ENCODE data around the gene MYPN.

The MYPN gene

GRCh38 chr10:68096913-68097516, 12.3 kb upstream of the MYPN start:
- TF ChIP-seq CTCF (IDR thresholded peaks at IDR 0.05): no peak

GRCh38 chr10:68099736-68100135, 9.6 kb upstream of the MYPN start:
- no peak for TF ChIP-seq CTCF (IDR thresholded peaks at IDR 0.05)

DNA sequence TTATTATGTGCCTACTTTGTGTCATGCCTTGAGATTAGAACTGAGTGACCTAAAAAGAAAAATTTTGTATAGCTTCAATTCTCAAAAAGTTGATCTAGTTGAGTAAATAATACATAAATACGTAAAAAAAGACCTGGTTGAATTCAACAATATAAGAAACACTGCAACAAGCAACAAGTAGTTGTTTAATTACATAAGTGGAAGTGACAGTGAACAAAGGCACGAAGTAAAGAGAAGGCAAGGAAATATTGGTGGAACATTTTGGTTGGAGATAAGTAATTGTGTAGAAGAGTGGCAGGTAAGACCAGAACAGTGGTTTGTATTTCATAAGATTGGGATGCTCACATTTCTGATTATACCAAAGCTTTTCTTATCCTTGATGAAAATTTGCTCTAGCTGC, 8.2 kb upstream of the MYPN start:
- TF ChIP-seq CTCF (IDR thresholded peaks at IDR 0.05): no peak

DNA sequence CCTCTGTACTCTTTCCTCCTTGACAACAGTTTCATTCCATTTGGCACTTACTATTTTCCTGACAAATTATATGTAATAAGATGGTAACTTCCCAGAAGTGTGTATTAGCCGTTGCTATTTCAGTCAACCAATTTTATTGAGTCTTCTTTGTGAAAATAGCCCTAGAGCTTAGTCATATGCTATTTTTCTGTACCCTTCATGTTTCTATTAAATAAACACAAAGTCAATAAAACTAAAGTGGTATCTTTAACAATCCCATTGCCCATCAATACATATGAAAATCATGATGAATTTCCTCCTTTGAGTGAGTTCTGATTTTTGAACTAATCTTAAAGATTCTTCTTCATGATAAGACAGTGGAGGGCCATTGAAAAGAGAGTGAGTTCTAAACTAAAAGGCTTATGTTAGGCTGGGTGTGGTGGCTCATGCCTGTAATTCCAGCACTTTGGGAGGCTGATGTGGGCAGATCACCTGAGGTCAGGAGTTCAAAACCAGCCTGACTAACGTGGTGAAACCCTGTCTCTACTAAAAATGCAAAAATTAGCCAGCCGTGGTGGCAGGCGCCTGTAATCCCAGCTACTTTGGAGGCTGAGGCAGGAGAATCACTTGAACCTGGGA, 5.9 kb upstream of the MYPN start:
- no peak for TF ChIP-seq CTCF (IDR thresholded peaks at IDR 0.05)

- TF ChIP-seq CTCF (IDR thresholded peaks at IDR 0.05): no peak
Observed at GRCh38 chr10:68103901-68104300, 5.4 kb upstream of the MYPN start.

GRCh38 chr10:68105820-68106219, 3.5 kb upstream of the MYPN start:
- TF ChIP-seq CTCF (IDR thresholded peaks at IDR 0.05): no peak

DNA sequence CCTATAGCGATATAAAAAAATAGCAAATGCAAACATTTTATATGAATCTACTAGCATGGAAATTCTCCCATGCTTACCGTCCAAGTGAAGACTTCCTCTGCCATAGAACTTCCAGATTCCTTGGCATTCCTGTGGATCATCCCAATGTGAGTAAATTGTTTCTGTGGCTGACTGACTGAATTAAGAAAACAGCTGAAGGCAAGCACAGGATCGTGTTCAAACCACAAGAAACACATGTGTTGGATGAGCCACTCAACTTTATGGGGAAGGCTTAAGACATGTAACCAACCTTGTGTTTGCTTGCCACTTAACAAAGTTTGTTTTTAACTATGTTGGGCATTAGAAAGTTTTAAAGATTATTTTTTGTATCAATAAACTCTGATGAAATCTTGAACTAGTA, 2.6 kb upstream of the MYPN start:
- no peak for TF ChIP-seq CTCF (IDR thresholded peaks at IDR 0.05)

DNA sequence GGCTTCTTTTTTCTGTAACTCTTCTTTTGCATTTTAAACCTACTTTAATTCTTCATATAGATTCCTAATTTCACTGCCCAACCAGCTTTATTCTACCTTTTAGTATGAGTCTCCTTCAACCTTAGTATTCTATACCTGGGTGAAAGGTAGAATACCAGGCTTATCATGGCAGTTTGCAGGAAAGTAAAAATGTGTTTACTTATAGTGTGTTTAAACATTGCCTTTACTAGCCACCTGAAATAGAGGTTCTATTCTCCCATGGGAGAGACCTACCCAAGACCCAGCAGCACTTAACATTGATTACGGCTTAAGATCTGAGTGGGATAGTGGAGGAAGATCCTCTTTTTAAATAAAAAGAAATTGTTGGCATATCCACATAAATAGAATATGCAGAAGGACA, 1.6 kb upstream of the MYPN start:
- no peak for TF ChIP-seq CTCF (IDR thresholded peaks at IDR 0.05)
